Activated naive CD4-positive, alpha-beta T cell treated with anti-CD3 and anti-CD28 coated beads, Interleukin-2, amount 50 U/mL, for 24 hours (primary cell): Measurements from ENCODE around the gene PAX6.
"Not testable (repeated sequence)": the region's sequence is repeated elsewhere in the genome, so short reads cannot be mapped to it uniquely, and the experiment has no call there.

ENCODE experiments used
- H3K27ac Mint-ChIP-seq: one replicate; pipeline ENCODE4 v1.8.0; 2021; ENCODE audit warnings: mild to moderate bottlenecking, mixed read lengths
- H3K27me3 Mint-ChIP-seq: one replicate; pipeline ENCODE4 v1.8.0; 2021; ENCODE audit warnings: mixed read lengths
- H3K36me3 Mint-ChIP-seq: one replicate; pipeline ENCODE4 v1.8.0; 2021; ENCODE audit warnings: mixed read lengths
- H3K4me1 Mint-ChIP-seq: one replicate; pipeline ENCODE4 v1.8.0; 2021; ENCODE audit warnings: mixed read lengths
- H3K4me3 Mint-ChIP-seq: one replicate; pipeline ENCODE4 v1.8.0; 2021; ENCODE audit warnings: mild to moderate bottlenecking, mixed read lengths
- H3K9me3 Mint-ChIP-seq: one replicate; pipeline ENCODE4 v1.8.0; 2021; ENCODE audit warnings: mixed read lengths

Gene PAX6

GRCh38 chr11:31779374-31779791 lies 31.7 kb downstream of the PAX6 start:
- H3K27ac Mint-ChIP-seq = no peak overlapping the region
- H3K4me1 Mint-ChIP-seq = no peaks in the 10 kb centered on the region
- H3K36me3 Mint-ChIP-seq = peaks cover 14% of the 10 kb centered on the region
- no peak overlapping the region for H3K4me3 Mint-ChIP-seq
- H3K27me3 Mint-ChIP-seq = no peaks in the 10 kb centered on the region
- H3K9me3 Mint-ChIP-seq = no peaks in the 10 kb centered on the region

- no peak overlapping the region for H3K4me3 Mint-ChIP-seq
- H3K36me3 Mint-ChIP-seq = peaks cover 15% of the 10 kb centered on the region
- H3K27me3 Mint-ChIP-seq = no peaks in the 10 kb centered on the region
- no peaks in the 10 kb centered on the region for H3K4me1 Mint-ChIP-seq
- H3K9me3 Mint-ChIP-seq = no peaks in the 10 kb centered on the region
- peak overlapping the region; percentile 55 for H3K27ac Mint-ChIP-seq
These were observed 38.7 kb downstream of the PAX6 start for GRCh38 chr11:31772412-31772811.

- Mint-ChIP-seq H3K36me3 (peaks cover 14% of the 10 kb centered on the region), H3K27me3 (no peaks in the 10 kb centered on the region), H3K4me3 (no peak overlapping the region), H3K27ac (no peak overlapping the region), H3K9me3 (no peaks in the 10 kb centered on the region), H3K4me1 (no peaks in the 10 kb centered on the region)
These were observed 41.0 kb downstream of the PAX6 start for GRCh38 chr11:31770011-31770700.

- H3K4me3 Mint-ChIP-seq = no peak overlapping the region
- H3K4me1 Mint-ChIP-seq = no peaks in the 10 kb centered on the region
- H3K27ac Mint-ChIP-seq = no peak overlapping the region
- peaks cover 14% of the 10 kb centered on the region for H3K36me3 Mint-ChIP-seq
- no peaks in the 10 kb centered on the region for H3K27me3 Mint-ChIP-seq
- H3K9me3 Mint-ChIP-seq = no peaks in the 10 kb centered on the region
These were observed 42.1 kb downstream of the PAX6 start for GRCh38 chr11:31768749-31769640.

- H3K4me1 Mint-ChIP-seq = no peaks in the 10 kb centered on the region
- no peak overlapping the region for H3K27ac Mint-ChIP-seq
- H3K27me3 Mint-ChIP-seq = no peaks in the 10 kb centered on the region
- H3K36me3 Mint-ChIP-seq = peaks cover 9% of the 10 kb centered on the region
- H3K9me3 Mint-ChIP-seq = no peaks in the 10 kb centered on the region
- H3K4me3 Mint-ChIP-seq = no peak overlapping the region
These were observed 43.4 kb downstream of the PAX6 start for GRCh38 chr11:31767685-31768084.

- Mint-ChIP-seq H3K4me3 (no peak overlapping the region), H3K9me3 (no peaks in the 10 kb centered on the region), H3K27me3 (no peaks in the 10 kb centered on the region), H3K36me3 (peaks cover 4% of the 10 kb centered on the region), H3K27ac (no peak overlapping the region), H3K4me1 (no peaks in the 10 kb centered on the region)
These were observed 44.1 kb downstream of the PAX6 start for GRCh38 chr11:31767066-31767465.

- H3K36me3 Mint-ChIP-seq = peaks cover 2% of the 10 kb centered on the region
- no peaks in the 10 kb centered on the region for H3K27me3 Mint-ChIP-seq
- H3K4me3 Mint-ChIP-seq = no peak overlapping the region
- H3K4me1 Mint-ChIP-seq = no peaks in the 10 kb centered on the region
- H3K27ac Mint-ChIP-seq = no peak overlapping the region
- H3K9me3 Mint-ChIP-seq = no peaks in the 10 kb centered on the region
These were observed 46.4 kb downstream of the PAX6 start for GRCh38 chr11:31764766-31765165.

- no peaks in the 10 kb centered on the region for H3K9me3 Mint-ChIP-seq
- H3K36me3 Mint-ChIP-seq = peaks cover 2% of the 10 kb centered on the region
- H3K27me3 Mint-ChIP-seq = no peaks in the 10 kb centered on the region
These were observed 46.9 kb downstream of the PAX6 start for GRCh38 chr11:31764261-31764660.

GRCh38 chr11:31763296-31763695 lies 47.8 kb downstream of the PAX6 start:
- H3K27ac Mint-ChIP-seq = no peak overlapping the region
- H3K4me1 Mint-ChIP-seq = no peaks in the 10 kb centered on the region
- H3K4me3 Mint-ChIP-seq = no peak overlapping the region
- H3K27me3 Mint-ChIP-seq = no peaks in the 10 kb centered on the region
- no peaks in the 10 kb centered on the region for H3K9me3 Mint-ChIP-seq
- peaks cover 2% of the 10 kb centered on the region for H3K36me3 Mint-ChIP-seq

More at GRCh38 chr11:31764261-31764660, 46.9 kb downstream of the PAX6 start:
- Mint-ChIP-seq H3K4me1 (no peaks in the 10 kb centered on the region), H3K4me3 (no peak overlapping the region), H3K27ac (no peak overlapping the region)

- Mint-ChIP-seq H3K27ac (no peak overlapping the region), H3K4me1 (no peaks in the 10 kb centered on the region), H3K27me3 (no peaks in the 10 kb centered on the region), H3K4me3 (no peak overlapping the region), H3K36me3 (peaks cover 2% of the 10 kb centered on the region), H3K9me3 (no peaks in the 10 kb centered on the region)
These were observed 49.5 kb downstream of the PAX6 start for GRCh38 chr11:31761636-31762035.

- Mint-ChIP-seq H3K9me3 (no peaks in the 10 kb centered on the region), H3K4me3 (no peak overlapping the region), H3K27ac (no peak overlapping the region), H3K4me1 (no peaks in the 10 kb centered on the region), H3K27me3 (no peaks in the 10 kb centered on the region), H3K36me3 (peaks cover 3% of the 10 kb centered on the region)
These were observed 53.8 kb downstream of the PAX6 start for GRCh38 chr11:31757260-31757835.

GRCh38 chr11:31747581-31747980 lies 63.5 kb downstream of the PAX6 start:
- H3K4me3 Mint-ChIP-seq = no peak overlapping the region
- H3K27ac Mint-ChIP-seq = no peak overlapping the region

GRCh38 chr11:31740731-31741368 lies 70.3 kb downstream of the PAX6 start:
- not testable (repeated sequence) for H3K4me1 Mint-ChIP-seq, H3K36me3 Mint-ChIP-seq, H3K27me3 Mint-ChIP-seq, H3K27ac Mint-ChIP-seq, H3K4me3 Mint-ChIP-seq, H3K9me3 Mint-ChIP-seq

More at GRCh38 chr11:31747581-31747980, 63.5 kb downstream of the PAX6 start:
- Mint-ChIP-seq H3K36me3 (peaks cover 11% of the 10 kb centered on the region), H3K27me3 (no peaks in the 10 kb centered on the region), H3K4me1 (no peaks in the 10 kb centered on the region), H3K9me3 (no peaks in the 10 kb centered on the region)

GRCh38 chr11:31740131-31740530 lies 71.0 kb downstream of the PAX6 start:
- H3K9me3 Mint-ChIP-seq = peaks cover 2% of the 10 kb centered on the region
- H3K4me1 Mint-ChIP-seq = no peaks in the 10 kb centered on the region
- H3K36me3 Mint-ChIP-seq = peaks cover 8% of the 10 kb centered on the region
- H3K27ac Mint-ChIP-seq = no peak overlapping the region
- H3K4me3 Mint-ChIP-seq = no peak overlapping the region
- H3K27me3 Mint-ChIP-seq = no peaks in the 10 kb centered on the region
